SHP77 treated with DMSO at 0.1 percent for 48 hours (cell line): ENCODE results near the gene ERBB4.

Source experiments
- DNase-seq: peaks from one replicate; lab custom pipeline; 2025; lab: John Stamatoyannopoulos, UW

ERBB4 gene

GRCh38 chr2:212428681-212429478 is 109.7 kb downstream of the ERBB4 start:
- DNase-seq, result no peak

- DNase-seq, result no peak
Observed at GRCh38 chr2:212427638-212428037, 111.0 kb downstream of the ERBB4 start.

DNA sequence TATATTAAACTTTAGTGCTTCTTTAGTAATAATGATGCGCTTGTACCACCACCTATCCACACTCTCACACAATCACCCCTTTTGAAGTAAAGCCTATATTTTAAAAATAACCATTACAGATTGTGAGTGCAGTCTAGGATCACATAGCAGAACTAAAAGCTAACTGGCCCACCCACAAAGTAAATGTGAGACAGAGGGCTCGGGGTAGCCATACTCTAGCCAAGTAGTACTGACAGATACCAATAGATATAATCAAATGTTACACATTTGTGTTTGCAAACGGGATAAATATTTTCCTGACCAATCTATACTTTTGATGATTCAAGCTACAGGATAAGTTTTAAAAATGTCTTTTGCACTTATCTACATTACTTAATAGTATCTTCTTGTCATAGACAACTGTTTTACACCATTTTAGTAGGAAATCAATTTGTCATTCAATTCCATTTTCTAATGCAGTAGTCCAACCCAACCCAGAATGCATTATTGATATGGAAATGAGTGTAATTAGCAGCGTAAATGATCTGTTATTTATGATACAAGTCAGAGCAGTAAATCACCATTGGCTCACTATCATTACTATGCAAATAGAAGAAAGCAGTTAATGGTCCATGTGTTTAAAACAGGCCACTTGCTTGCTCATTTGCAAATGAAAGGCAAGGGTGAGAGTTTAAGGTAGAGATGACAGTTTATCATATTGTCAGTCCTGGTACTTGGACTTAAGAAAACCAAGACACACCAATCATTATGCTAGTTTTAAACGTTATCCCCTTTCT is 111.8 kb downstream of the ERBB4 start:
- no peak for DNase-seq

DNA sequence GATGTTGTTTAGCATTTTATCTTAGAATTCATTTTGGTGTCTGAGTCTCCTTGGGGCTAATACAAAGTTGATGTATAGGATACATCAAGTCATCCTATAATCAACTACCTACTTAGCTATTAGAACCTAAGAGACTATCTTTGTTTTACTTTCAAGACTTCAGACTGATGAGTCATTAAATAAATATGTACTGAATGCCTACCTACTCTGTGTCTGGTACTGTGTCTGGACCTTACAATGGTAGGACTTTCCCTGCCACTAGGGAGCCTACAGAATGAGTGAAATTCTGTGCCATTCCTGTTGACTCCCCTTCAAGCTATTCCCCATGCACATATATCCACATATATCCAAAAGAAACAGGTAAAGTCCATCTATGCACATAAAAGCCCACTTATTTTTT is 114.5 kb downstream of the ERBB4 start:
- no peak for DNase-seq

DNA sequence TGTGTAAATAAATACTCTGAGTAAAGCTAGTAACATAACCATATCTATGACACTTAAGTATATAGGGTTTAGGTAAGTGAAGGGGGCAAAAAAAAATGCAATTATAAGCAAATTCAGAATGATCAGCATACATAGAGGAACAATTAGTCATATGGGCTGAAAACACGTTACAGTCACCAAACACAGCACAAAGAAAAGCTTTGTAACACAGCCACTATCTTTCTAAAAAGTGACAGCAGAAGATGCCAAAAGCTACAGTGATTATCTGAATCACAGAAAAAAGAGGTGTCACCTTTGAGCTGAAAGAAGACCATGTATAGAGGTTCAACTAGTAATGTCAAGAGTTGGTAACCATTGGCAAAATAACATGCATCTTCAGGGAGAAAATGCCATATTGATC is 115.5 kb downstream of the ERBB4 start:
- DNase-seq, result no peak

DNA sequence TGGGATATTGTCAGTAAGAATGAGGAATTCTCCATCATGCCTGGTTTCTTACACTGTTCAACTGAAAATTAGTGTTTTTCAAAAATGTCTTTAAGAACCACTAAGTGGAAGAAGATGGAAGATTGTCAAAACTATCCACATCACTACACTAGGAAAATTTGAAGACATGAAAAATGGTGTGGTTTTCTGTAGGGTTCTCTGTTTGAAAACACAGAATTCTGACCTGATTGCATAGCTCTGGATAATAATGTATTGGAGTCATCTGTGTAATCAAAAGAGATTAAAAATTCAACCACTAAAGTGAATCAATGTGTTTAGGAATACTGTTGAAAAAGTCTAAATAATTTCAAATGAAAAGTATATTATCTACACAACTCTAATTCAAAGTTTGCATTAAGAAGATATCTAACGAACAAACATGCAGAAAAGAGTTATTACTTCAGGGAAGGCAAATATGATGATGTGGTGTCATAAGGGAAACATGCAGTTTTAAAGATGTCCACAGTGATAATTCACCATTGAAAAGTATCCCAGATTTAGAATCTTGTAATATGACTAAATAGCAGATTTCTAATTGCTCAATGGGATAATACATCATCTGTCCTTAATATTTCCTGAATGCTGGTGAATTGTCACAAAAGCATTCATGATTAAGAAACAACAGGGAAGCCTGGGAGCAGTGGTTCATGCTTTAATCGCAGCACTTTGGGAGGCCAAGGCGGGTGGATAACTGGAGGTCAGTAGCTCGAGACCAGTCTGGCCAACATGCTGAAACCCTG is 116.9 kb downstream of the ERBB4 start:
- no peak for DNase-seq

DNA sequence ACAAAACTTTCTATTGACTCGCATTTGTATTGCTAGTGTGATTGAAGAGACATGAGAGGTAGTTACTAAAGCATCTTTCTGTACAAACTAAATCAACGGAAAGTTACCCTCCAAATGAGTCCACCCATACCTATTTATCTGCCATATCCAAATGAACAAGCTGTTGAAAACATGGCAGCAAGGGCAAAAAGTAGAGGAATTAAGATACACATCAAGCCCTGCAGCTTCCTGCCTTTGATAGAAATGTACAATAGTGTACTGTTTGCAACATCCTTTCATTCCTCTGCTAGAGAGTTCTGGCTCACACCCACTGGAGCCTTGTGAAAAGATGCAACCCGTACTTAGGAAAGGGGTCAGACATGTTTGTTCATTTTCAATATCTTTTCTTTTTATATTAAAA is 122.5 kb downstream of the ERBB4 start:
- no peak for DNase-seq

DNA sequence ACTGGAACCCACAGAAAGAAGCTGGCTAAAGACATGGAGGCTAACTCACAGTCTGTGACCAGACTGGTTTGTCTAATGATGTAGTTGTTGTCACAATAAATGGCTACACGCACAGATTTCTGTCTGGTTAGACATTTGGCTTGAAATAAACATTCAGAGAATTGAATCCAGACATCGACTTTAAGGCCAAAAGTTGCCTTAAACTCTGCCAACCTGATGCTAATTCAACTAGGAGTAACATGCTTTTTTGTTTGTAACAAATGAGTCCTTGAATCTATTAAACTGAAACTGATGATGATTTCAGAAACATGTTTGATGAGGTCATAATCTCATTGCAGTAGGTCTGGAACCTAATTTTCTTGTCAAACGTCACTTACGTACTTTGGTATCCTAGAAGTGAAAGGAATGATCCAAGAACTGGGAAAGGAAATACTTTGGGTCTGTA is 123.8 kb downstream of the ERBB4 start:
- DNase-seq, result no peak

DNA sequence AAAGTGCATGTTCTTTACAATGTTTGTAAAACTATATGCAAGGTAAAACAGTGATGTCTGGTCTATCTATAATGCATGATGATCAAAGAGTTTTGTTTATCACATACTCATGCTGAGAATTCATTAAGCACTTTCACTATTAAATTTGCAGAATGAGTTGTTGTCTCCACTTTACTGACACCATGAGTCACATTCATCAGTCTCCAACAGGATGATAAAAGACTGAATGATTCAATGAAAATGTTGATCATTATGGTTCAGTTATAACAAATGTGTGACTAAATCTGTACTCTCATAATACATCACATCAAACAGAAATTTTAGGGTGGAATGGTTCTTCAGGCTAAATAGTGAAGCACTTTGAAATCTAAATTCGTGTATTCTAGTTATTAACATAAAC is 129.0 kb downstream of the ERBB4 start:
- DNase-seq, result no peak

- DNase-seq, result no peak
Observed at GRCh38 chr2:212408524-212408923, 130.1 kb downstream of the ERBB4 start.

GRCh38 chr2:212406716-212407115 is 131.9 kb downstream of the ERBB4 start:
- no peak for DNase-seq

- DNase-seq, result no peak
Observed at GRCh38 chr2:212402316-212402715, 136.3 kb downstream of the ERBB4 start.

GRCh38 chr2:212398316-212398715 is 140.3 kb downstream of the ERBB4 start:
- DNase-seq, result no peak

DNA sequence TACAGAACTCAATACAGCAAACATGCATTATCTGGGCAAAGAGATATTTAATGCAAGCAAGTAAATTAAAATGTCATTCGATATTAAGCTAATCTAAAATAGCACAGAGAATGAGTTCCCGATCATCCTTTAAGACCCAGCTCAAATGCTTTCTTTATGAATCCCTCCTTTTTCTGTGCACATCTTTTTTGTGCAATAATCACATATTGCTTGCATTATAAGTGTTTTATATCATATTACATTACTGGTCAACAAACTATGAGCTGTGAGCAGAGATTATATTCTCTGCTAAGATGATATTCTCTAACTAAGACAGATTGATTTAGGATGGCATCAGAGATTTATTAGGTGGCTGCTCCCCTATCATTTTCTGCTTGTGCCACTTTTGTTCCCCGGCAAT is 146.1 kb downstream of the ERBB4 start:
- DNase-seq, result no peak

GRCh38 chr2:212392043-212392442 is 146.6 kb downstream of the ERBB4 start:
- no peak for DNase-seq

DNA sequence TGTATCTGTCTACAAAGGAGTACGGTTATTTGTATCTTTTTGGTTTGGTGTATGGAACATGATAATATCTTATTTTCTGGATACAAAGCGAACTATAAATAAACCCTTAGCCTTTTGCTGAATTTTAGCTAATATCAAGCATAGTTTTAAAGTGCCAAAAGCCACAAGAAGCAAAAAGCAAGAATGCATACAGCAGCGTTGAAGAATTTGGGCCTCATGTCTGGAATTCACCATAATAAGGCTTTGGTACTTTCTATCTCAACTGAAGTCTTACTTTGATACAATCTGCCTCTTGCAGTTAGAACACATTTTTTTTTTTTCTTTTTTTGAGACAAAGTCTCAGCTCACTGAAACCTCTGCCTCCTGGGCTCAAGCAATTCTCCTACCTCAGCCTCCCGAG is 151.5 kb downstream of the ERBB4 start:
- no peak for DNase-seq

DNA sequence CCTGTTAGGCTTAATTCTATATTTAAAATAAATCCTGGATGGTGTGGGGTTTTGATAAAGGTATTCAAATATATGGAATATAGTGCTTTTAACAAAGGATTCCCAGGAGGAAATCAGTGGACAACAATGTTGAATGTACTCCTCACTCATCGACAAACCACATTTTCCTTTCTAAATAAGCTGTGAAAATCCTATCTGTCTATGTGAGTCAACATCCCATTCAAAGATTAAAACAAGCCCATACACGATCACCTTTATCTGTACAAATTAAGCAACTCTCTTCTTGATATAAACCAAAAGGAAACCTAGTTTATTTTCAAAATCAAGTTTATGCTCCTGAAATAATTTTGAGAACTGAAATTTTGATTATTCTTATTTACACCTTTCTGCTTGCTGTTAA is 153.4 kb downstream of the ERBB4 start:
- DNase-seq, result no peak

DNA sequence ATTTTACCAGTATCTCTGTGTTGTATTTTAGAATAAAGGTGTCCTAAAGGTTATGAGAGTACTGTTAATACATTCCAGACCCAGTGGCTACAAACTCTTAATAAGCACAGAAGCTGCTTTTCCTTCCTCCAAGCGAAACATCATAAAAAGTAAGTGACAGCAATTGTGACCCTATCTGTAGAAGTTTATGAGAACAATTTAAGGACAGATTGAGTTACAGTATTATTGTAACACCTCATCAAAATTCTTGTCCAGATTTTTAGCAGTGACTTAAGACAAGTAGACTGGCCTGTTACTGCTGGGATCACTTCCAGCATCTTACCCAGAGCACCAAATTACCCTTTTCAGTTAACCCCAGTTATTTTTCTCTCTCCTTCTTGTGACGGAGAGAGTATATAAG is 154.6 kb downstream of the ERBB4 start:
- DNase-seq, result no peak

DNA sequence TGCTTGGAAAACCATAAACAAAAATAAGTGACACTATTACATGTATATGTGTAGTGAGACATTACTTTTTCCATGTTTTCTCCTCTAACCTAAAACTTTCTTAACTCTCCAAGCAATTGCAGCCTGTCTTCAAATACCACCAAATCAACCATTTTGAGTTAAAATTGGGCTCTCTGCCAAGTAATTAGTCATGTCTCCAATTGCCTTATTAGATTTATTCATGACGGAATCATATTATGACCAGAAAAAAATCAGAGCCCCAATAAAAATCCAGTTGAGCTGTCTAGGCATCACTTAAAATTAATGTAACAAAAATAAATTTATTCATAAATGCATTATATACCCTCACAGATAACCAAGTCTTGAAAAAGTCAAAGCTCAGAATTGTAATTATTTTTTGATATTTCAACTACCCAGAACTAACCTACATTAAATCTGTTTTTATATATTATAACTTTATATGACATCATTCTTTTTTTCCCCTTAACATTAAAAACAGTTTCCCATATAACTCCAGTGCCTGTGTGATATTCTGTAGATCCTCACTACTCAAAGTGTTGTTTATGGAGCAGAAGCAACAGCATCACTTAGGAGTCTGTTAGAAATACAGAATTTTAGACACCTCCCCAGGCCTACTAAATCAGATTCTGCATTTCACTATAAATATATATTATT is 157.0 kb downstream of the ERBB4 start:
- DNase-seq, result no peak

DNA sequence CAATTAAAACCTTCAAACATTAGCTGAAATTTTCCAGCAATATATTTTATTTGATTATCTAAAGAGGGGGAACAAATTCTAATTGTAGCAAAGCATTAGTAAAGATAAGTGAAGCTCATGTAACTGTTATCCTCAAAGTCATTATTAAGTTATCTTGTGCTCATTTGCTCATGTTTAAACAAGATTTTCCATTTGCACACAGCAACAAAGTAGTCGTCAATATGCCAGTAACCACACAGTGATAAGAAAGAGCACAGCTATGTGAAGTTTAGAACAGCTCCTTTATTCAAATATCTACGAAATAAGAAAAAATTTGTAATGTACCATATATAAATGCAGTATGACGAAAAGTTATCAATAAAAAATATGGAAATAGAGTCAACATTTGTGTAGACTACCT is 159.5 kb downstream of the ERBB4 start:
- DNase-seq, result no peak

GRCh38 chr2:212367431-212367830 is 171.2 kb downstream of the ERBB4 start:
- no peak for DNase-seq
